ENCODE results near the gene ANAPC2. TPM values are rescaled to one million over a fixed set of nuclear protein-coding genes. Genes with fewer than 3 reads are reported as not detected.
A peak's percentile ranks its signal among the peaks of the same experiment; 100 is the strongest.

The ANAPC2 gene
- total and polyA plus RNA-seq, 8 donors: 22.2 to 122 (median 34.7) TPM

DNA sequence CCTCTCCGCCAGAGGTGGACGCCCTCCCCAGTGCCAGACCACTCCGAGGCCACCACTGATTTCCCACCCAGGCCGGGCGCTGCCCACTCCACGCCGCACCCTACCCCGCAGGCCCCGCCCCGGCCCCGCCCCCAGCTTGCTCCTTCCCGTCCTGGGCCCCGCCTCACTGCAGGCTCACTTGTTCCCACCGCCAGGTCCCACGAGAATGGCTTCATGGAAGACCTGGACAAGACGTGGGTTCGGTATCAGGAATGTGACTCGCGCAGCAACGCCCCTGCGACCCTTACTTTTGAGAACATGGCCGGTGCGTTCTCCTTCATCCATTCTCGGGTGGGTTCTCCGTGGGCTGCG, 25.0 kb downstream of the ANAPC2 start:
- Histone ChIP-seq H3K4me3 (peak overlapping the region in 2 of 4 donors; percentile 12 to 35), H3K27ac (no peak overlapping the region), H3K4me1 (peaks cover 0 to 13% (median 12%) of the 10 kb centered on the region in 3 donors), H3K9me3 (no peaks in the 10 kb centered on the region), H3K36me3 (no peaks in the 10 kb centered on the region), H3K27me3 (peaks cover 0 to 10% (median 2%) of the 10 kb centered on the region in 4 donors)
- DNase-seq: no peak
- intact Hi-C loops (cut with DNase I): no loop called here
- TF ChIP-seq, protein P1, sequence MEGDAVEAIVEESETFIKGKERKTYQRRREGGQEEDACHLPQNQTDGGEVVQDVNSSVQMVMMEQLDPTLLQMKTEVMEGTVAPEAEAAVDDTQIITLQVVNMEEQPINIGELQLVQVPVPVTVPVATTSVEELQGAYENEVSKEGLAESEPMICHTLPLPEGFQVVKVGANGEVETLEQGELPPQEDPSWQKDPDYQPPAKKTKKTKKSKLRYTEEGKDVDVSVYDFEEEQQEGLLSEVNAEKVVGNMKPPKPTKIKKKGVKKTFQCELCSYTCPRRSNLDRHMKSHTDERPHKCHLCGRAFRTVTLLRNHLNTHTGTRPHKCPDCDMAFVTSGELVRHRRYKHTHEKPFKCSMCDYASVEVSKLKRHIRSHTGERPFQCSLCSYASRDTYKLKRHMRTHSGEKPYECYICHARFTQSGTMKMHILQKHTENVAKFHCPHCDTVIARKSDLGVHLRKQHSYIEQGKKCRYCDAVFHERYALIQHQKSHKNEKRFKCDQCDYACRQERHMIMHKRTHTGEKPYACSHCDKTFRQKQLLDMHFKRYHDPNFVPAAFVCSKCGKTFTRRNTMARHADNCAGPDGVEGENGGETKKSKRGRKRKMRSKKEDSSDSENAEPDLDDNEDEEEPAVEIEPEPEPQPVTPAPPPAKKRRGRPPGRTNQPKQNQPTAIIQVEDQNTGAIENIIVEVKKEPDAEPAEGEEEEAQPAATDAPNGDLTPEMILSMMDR (IDR thresholded peaks at IDR 0.05): no peak
- WGBS, 2 donors: 30 to 34% methylated on average over 19 to 26 of the region's 26 CpGs
- peak in 2 of 4 donors; percentile 5 to 40 for ATAC-seq
- FAIRE-seq: no peak

DNA sequence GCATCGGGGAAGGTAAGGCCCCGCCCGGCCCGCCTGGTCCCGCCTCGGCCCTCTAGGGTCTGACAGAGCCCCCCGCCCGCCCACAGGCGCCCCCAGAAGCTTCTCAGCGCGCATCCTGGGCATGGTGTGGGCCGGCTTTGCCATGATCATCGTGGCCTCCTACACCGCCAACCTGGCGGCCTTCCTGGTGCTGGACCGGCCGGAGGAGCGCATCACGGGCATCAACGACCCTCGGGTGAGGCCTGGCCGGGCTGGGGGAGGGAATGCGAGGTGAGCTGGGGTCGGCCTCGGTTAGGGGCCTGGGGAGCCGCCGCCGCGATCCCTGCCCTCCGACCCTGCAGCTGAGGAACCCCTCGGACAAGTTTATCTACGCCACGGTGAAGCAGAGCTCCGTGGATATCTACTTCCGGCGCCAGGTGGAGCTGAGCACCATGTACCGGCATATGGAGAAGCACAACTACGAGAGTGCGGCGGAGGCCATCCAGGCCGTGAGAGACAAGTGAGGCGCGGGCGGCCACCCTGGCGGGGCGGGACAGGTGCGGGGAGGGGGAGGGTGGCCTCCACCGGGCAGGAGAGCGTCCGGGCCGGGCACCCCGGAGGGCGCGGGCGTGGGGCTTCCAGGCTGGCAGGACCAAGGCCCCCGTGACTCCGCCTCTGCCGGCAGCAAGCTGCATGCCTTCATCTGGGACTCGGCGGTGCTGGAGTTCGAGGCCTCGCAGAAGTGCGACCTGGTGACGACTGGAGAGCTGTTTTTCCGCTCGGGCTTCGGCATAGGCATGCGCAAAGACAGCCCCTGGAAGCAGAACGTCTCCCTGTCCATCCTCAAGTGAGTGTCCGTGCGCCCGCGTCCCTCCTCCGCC, 25.6 kb downstream of the ANAPC2 start:
- peak in 3 of 6 donors; percentile 51 to 76 (median 58) for DNase-seq
- FAIRE-seq: no peak
- no peaks in the 10 kb centered on the region for H3K9me3 ChIP-seq
- H3K4me3 ChIP-seq: peak overlapping the region in 2 of 4 donors; percentile 12 to 35
- peak; percentile 73 to 88 (median 82) for ATAC-seq
- 9 to 10% methylated on average over 64 to 74 of the region's 74 CpGs for WGBS, 2 donors
- intact Hi-C loops (cut with DNase I): no loop called here
- no peak overlapping the region for H3K27ac ChIP-seq
- TF ChIP-seq, protein P1 (IDR thresholded peaks at IDR 0.05): no peak
- peaks cover 0 to 10% (median 2%) of the 10 kb centered on the region in 4 donors for H3K27me3 ChIP-seq
- H3K36me3 ChIP-seq: no peaks in the 10 kb centered on the region
- H3K4me1 ChIP-seq: peaks cover 0 to 7% (median 6%) of the 10 kb centered on the region in 3 donors

DNA sequence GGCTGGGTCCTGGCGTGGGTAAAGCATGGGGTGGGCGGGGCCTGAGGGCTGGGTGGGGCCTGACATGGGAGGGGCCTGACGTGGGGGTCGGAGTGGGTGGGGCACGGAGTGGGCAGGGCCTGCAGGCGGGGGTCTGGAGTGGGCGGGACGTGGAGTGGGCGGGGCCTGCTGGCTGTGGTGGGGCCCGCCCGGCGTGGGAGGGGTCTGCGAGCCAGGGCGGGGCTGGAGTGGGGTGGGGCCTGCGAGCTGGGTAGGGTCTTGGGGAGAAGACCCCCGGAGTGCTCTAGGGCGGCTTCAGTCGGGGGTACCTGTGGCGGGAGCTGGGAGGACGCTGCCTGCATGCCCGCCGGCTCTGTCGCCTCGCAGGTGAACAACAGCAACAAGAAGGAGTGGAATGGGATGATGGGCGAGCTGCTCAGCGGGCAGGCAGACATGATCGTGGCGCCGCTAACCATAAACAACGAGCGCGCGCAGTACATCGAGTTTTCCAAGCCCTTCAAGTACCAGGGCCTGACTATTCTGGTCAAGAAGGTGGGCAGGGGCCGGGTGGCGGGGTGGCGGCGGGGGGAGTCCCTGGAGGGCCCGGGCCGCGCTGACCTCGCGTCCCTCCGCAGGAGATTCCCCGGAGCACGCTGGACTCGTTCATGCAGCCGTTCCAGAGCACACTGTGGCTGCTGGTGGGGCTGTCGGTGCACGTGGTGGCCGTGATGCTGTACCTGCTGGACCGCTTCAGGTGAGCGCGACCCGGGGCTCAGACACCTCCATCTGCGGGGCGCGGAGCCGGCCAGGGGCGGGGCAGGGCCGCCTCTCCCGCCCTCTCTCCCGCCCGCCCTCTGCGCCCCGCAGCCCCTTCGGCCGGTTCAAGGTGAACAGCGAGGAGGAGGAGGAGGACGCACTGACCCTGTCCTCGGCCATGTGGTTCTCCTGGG, 26.5 kb downstream of the ANAPC2 start:
- ATAC-seq: peak in 3 of 4 donors; percentile 8 to 19 (median 17)
- 4 to 6% methylated on average over 52 to 69 of the region's 71 CpGs for WGBS, 2 donors
- no peaks in the 10 kb centered on the region for H3K36me3 ChIP-seq
- H3K4me3 ChIP-seq: peak overlapping the region in 1 of 4 donors; percentile 35
- H3K4me1 ChIP-seq: peaks cover 0 to 6% (median 5%) of the 10 kb centered on the region in 3 donors
- no peak for FAIRE-seq
- TF ChIP-seq, protein P1 (IDR thresholded peaks at IDR 0.05): no peak
- no peak for DNase-seq
- H3K27me3 ChIP-seq: peaks cover 0 to 10% (median 2%) of the 10 kb centered on the region in 4 donors
- intact Hi-C loops (cut with DNase I): no loop called here
- H3K27ac ChIP-seq: no peak overlapping the region
- no peaks in the 10 kb centered on the region for H3K9me3 ChIP-seq

DNA sequence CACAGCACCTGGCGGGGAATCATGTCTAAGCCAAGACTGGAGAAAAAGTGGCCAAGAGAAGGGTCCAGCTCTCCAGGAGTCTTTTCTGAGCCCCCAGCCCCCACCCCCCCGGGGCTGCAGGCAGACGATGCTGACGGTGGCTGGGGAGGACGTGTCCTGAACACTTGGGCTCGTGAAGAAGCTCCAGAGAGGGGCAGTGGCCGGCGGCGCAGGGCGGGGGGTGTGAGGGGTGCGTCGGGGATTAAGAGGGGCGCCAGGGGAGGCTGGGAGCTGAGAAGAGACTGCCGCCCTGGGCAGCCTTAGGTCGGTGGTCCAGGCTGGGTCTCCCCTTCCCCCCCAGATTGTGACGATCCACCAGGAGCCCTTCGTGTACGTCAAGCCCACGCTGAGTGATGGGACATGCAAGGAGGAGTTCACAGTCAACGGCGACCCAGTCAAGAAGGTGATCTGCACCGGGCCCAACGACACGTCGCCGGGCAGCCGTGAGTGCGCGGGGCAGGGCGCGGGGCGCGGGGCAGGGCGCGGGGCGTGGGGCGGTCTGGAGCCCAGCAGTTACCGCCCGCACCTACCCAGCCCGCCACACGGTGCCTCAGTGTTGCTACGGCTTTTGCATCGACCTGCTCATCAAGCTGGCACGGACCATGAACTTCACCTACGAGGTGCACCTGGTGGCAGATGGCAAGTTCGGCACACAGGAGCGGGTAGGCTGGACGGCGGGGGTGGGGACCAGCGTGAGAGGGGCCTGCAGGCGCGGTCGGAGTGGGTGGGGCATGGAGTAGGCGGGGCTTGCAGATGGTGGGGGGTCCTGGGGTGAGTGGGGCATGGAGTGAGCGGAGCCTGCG, 27.4 kb downstream of the ANAPC2 start:
- 17 to 23% methylated on average over 52 to 56 of the region's 56 CpGs for WGBS, 2 donors
- no peak overlapping the region for H3K4me3 ChIP-seq
- H3K27ac ChIP-seq: no peak overlapping the region
- TF ChIP-seq, protein P1 (IDR thresholded peaks at IDR 0.05): no peak
- ATAC-seq (no peak), FAIRE-seq (no peak), DNase-seq (no peak)
- H3K9me3 ChIP-seq: no peaks in the 10 kb centered on the region
- intact Hi-C loops (cut with DNase I): no loop called here
- H3K36me3 ChIP-seq: no peaks in the 10 kb centered on the region
- peaks cover 0 to 10% (median 2%) of the 10 kb centered on the region in 4 donors for H3K27me3 ChIP-seq
- H3K4me1 ChIP-seq: peaks cover 0 to 6% (median 5%) of the 10 kb centered on the region in 3 donors

Measured in pancreas (tissue), 10 donors.